DMS53 (cell line): ENCODE measurements around the gene KLK4.

Source experiments
- DNase-seq: peaks from one replicate; lab custom pipeline; 2025; lab: John Stamatoyannopoulos, UW

KLK4 gene

GRCh38 chr19:50911206-50912101 lies at the start of gene KLK4:
Gene KLK4 (minus strand): TSS chr19:50911395. CDS start chr19:50910738, 657 bp downstream.
- DNase-seq, result no peak

- peak; percentile 37 for DNase-seq
Measured at GRCh38 chr19:50959731-50960500, 48.7 kb upstream of the KLK4 start.

DNA sequence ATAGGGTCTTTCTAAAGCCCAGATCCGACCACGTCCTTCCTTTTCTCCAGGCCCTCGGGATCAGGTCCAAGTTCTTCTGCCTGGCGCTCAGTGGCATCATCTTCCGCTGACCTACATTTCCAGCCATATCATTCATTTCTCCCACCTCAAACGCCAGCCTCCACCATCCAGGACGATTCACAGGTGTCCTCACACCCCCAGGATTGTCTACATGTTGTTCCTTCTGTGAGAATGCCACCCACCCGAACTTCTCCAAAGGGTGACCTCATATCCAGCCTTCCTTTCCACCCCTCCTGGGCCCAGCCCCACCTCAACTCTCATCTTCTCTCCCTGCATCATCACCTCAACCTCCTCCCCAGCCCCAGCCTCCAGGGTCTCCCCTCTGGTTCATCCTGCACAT lies 46.4 kb upstream of the KLK4 start:
- DNase-seq, result no peak

GRCh38 chr19:50952910-50953309 lies 41.7 kb upstream of the KLK4 start, which contains the start of gene KLK5:
Gene KLK5 (minus strand): TSS chr19:50953038. CDS start chr19:50952657, 381 bp downstream.
- no peak for DNase-seq

GRCh38 chr19:50949861-50950260 lies 38.7 kb upstream of the KLK4 start:
- no peak for DNase-seq

GRCh38 chr19:50947123-50947522 lies 35.9 kb upstream of the KLK4 start:
- no peak for DNase-seq

- no peak for DNase-seq
Measured at GRCh38 chr19:50944795-50945194, 33.6 kb upstream of the KLK4 start.

- no peak for DNase-seq
Measured at GRCh38 chr19:50943074-50943828, 32.1 kb upstream of the KLK4 start.

- DNase-seq, result no peak
Measured at GRCh38 chr19:50939596-50939995, 28.4 kb upstream of the KLK4 start.

- DNase-seq, result peak; percentile 38
Measured at GRCh38 chr19:50933640-50934039, 22.4 kb upstream of the KLK4 start.

DNA sequence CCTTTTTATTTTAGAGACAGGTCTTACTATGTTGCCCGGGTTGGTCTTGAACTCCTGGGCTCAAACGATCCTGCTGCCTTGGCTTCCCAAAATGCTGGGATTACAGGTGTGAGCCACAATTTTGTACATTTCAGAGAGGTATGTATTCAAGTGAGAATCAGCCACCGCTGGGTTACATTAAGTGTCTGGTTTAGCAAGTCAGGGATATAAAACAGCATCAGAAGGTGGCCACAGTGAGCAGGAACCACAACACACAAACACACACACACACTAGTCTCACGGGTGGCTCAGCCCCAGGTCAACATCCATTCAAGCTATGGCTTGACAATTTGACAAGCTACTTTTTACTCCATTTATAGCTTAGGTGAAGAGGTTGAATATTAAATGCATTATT lies 21.5 kb upstream of the KLK4 start:
- DNase-seq, result no peak

- DNase-seq, result peak; percentile 19
Measured at GRCh38 chr19:50932018-50932689, 21.0 kb upstream of the KLK4 start.

GRCh38 chr19:50931023-50931422 lies 19.8 kb upstream of the KLK4 start:
- no peak for DNase-seq

DNA sequence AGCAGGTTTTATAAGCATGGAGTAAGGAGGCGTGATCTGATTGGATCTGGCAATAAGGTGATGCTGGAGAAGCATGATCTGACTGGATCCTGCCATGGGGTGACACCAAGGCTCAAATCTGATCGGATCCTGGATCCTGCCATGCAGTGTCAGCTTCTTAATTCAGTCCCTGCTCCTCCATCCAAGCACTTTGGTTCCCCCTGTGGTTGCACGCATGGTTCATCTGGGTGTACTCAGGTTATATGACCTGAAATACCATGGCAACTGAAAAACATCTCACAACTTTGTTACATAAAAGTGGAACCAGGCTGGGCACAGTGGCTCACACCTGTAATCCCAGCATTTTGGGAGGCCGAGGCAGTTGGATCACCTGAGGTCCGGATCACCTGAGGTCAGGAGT lies 17.6 kb upstream of the KLK4 start:
- peak; percentile 70 for DNase-seq

GRCh38 chr19:50926144-50926543 lies 14.9 kb upstream of the KLK4 start:
- no peak for DNase-seq

DNA sequence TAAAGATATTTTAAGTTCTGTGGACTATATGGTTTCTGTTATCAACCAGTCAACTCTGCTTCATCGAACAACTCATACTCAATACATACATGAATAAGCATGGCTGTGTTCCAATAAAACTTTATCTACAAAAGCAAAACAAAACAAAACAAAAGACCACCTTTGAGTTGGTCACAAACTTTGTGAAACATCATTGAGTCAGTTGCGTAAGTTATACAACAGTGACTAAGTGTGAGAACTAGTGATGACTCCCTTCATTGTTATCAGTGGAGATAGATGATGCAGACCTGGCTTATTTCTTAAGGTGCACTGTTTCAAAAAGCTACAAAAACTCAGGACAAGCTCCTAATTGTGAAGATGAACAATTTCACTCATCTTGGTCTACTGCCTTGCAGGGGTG lies 14.5 kb upstream of the KLK4 start:
- DNase-seq, result no peak

DNA sequence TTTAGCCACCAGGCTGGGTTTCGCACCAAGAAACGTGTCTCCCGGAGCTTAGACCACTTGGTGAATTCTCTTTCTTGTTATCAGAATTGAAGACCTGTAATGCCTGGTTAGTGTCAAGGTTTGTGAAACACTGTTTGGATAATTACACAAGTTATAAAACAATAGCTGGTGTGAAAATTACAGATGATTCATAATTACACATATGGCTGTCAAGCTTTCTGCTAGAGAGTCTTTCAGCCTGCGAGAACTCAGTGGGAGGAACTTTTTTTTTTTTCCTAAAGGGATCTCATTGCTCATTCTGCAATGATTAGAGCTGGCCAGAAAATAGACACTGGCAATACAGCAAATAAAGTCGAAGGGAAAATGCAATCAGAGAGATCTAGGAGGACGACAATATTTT lies 13.4 kb upstream of the KLK4 start:
- no peak for DNase-seq

DNA sequence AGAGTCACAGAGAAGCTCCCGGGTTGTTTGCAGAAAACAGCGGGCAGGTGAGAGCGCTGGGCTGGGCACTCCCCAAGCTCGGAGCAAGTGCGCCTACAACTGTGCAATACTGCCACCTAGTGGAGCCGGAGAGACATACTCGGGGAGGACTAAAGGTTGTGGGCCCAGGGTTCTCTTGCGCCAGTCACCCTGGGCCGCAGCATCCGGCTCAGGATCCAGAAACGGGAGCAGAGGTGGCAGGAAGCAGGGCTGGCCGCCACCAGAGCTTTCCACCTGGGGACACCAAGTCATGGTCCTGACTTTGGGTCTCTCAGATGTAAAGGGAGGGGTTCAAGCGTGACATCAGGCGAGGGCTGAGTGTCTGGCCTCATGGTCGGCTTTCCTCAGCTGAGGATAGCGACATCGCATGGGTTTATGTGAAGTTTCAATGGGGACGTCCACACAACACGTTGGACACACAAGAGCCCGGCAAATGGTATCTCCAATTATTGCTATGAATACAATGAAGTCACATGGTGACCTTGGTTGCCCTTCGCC lies 11.2 kb upstream of the KLK4 start:
- peak; percentile 93 for DNase-seq

GRCh38 chr19:50921426-50922316 lies 10.5 kb upstream of the KLK4 start:
- DNase-seq, result peak; percentile 57

GRCh38 chr19:50916069-50916468 lies 4.9 kb upstream of the KLK4 start:
- DNase-seq, result no peak
